Memory B cell (primary cell): ENCODE measurements around the gene KCNJ10.

ENCODE experiments used
- ATAC-seq: fragments of 150-1000 bp; cut with Tn5 transposase; 2 replicates; pipeline ENCODE4 v1.10.0; 2021; ENCODE audit warnings: low read depth, mild to moderate bottlenecking, moderate library complexity
- DNase-seq, 2 donors: peaks; one replicate each; pipeline ENCODE4 v3.0.0; 2022; ENCODE audit warnings: low spot score in 2 of 2
- H3K27ac Mint-ChIP-seq: one replicate; pipeline ENCODE4 v1.8.0; 2022; ENCODE audit warnings: mild to moderate bottlenecking, moderate library complexity, mixed read lengths
- H3K27me3 Mint-ChIP-seq: one replicate; pipeline ENCODE4 v1.8.0; 2022; ENCODE audit warnings: mixed read lengths
- H3K36me3 Mint-ChIP-seq: one replicate; pipeline ENCODE4 v1.8.0; 2022; ENCODE audit warnings: mild to moderate bottlenecking, mixed read lengths
- H3K4me1 Mint-ChIP-seq: one replicate; pipeline ENCODE4 v1.8.0; 2022; ENCODE audit warnings: mixed read lengths
- H3K4me3 Mint-ChIP-seq: one replicate; pipeline ENCODE4 v1.8.0; 2022; ENCODE audit warnings: mild to moderate bottlenecking, moderate library complexity, mixed read lengths
- H3K9me3 Mint-ChIP-seq: one replicate; pipeline ENCODE4 v1.8.0; 2022; ENCODE audit warnings: mixed read lengths

The KCNJ10 gene

GRCh38 chr1:160047111-160047991 lies 22.6 kb downstream of the KCNJ10 start:
- Mint-ChIP-seq H3K4me1 (peaks cover 12% of the 10 kb centered on the region), H3K36me3 (no peaks in the 10 kb centered on the region), H3K9me3 (no peaks in the 10 kb centered on the region), H3K27me3 (peaks cover 16% of the 10 kb centered on the region), H3K27ac (no peak overlapping the region), H3K4me3 (peak overlapping the region; percentile 82)
- no peak for DNase-seq
- ATAC-seq = peak; percentile 80

- peaks cover 11% of the 10 kb centered on the region for H3K27me3 Mint-ChIP-seq
- H3K4me3 Mint-ChIP-seq = peak overlapping the region; percentile 82
- H3K36me3 Mint-ChIP-seq = no peaks in the 10 kb centered on the region
- no peak overlapping the region for H3K27ac Mint-ChIP-seq
- ATAC-seq = peak; percentile 85
- no peaks in the 10 kb centered on the region for H3K9me3 Mint-ChIP-seq
- peaks cover 12% of the 10 kb centered on the region for H3K4me1 Mint-ChIP-seq
- peak; percentile 30 to 54 for DNase-seq
Observed at GRCh38 chr1:160046494-160047110, 23.4 kb downstream of the KCNJ10 start.

- Mint-ChIP-seq H3K27ac (no peak overlapping the region), H3K4me1 (peaks cover 12% of the 10 kb centered on the region), H3K36me3 (no peaks in the 10 kb centered on the region), H3K9me3 (no peaks in the 10 kb centered on the region), H3K27me3 (peaks cover 13% of the 10 kb centered on the region), H3K4me3 (no peak overlapping the region)
- no peak for DNase-seq
- ATAC-seq = no peak
Observed at GRCh38 chr1:160045653-160046052, 24.3 kb downstream of the KCNJ10 start.

GRCh38 chr1:160043543-160043942 lies 26.4 kb downstream of the KCNJ10 start:
- no peaks in the 10 kb centered on the region for H3K9me3 Mint-ChIP-seq
- H3K27ac Mint-ChIP-seq = no peak overlapping the region
- ATAC-seq (no peak), DNase-seq (no peak)
- no peaks in the 10 kb centered on the region for H3K36me3 Mint-ChIP-seq
- H3K4me3 Mint-ChIP-seq = no peak overlapping the region
- peaks cover 10% of the 10 kb centered on the region for H3K27me3 Mint-ChIP-seq
- H3K4me1 Mint-ChIP-seq = peaks cover 12% of the 10 kb centered on the region

- H3K9me3 Mint-ChIP-seq = no peaks in the 10 kb centered on the region
Observed at GRCh38 chr1:160040476-160040875, 29.5 kb downstream of the KCNJ10 start.

GRCh38 chr1:160032165-160032820 lies 37.7 kb downstream of the KCNJ10 start:
- no peaks in the 10 kb centered on the region for H3K9me3 Mint-ChIP-seq
- peak overlapping the region; percentile 98 for H3K4me3 Mint-ChIP-seq
- peak overlapping the region; percentile 65 for H3K27ac Mint-ChIP-seq
- no peaks in the 10 kb centered on the region for H3K27me3 Mint-ChIP-seq
- H3K36me3 Mint-ChIP-seq = peaks cover 2% of the 10 kb centered on the region
- peak; percentile 10 for ATAC-seq
- peaks cover 23% of the 10 kb centered on the region for H3K4me1 Mint-ChIP-seq
- no peak for DNase-seq

More at GRCh38 chr1:160040476-160040875, 29.5 kb downstream of the KCNJ10 start:
- peaks cover 7% of the 10 kb centered on the region for H3K27me3 Mint-ChIP-seq
- no peak overlapping the region for H3K27ac Mint-ChIP-seq
- ATAC-seq = no peak
- peaks cover 2% of the 10 kb centered on the region for H3K36me3 Mint-ChIP-seq
- DNase-seq = no peak
- H3K4me3 Mint-ChIP-seq = no peak overlapping the region
- no peaks in the 10 kb centered on the region for H3K4me1 Mint-ChIP-seq

- H3K27me3 Mint-ChIP-seq = no peaks in the 10 kb centered on the region
- peak within 1 kb of the TSS; percentile 98 for H3K4me3 Mint-ChIP-seq
- H3K9me3 Mint-ChIP-seq = no peaks in the 10 kb centered on the region
- H3K36me3 Mint-ChIP-seq = no peaks in the 10 kb centered on the region
- DNase-seq = peak; percentile 68 to 70
- ATAC-seq = peak; percentile 93
- H3K4me1 Mint-ChIP-seq = peaks cover 23% of the 10 kb centered on the region
- peak within 1 kb of the TSS; percentile 65 for H3K27ac Mint-ChIP-seq
Observed at GRCh38 chr1:160031365-160032164, 38.4 kb downstream of the KCNJ10 start, which contains the start of gene PIGM. Gene PIGM (minus strand): TSS chr1:160031990. CDS start chr1:160031739, 251 bp downstream.

GRCh38 chr1:160030657-160031364 lies 39.1 kb downstream of the KCNJ10 start:
- no peaks in the 10 kb centered on the region for H3K36me3 Mint-ChIP-seq
- H3K4me3 Mint-ChIP-seq = peak overlapping the region; percentile 98
- ATAC-seq (peak; percentile 16), DNase-seq (no peak)
- H3K4me1 Mint-ChIP-seq = peaks cover 23% of the 10 kb centered on the region
- peak overlapping the region; percentile 65 for H3K27ac Mint-ChIP-seq
- H3K9me3 Mint-ChIP-seq = no peaks in the 10 kb centered on the region
- no peaks in the 10 kb centered on the region for H3K27me3 Mint-ChIP-seq

- Mint-ChIP-seq H3K4me3 (no peak overlapping the region), H3K36me3 (no peaks in the 10 kb centered on the region), H3K27me3 (no peaks in the 10 kb centered on the region), H3K27ac (no peak overlapping the region), H3K9me3 (no peaks in the 10 kb centered on the region), H3K4me1 (peaks cover 23% of the 10 kb centered on the region)
- no peak for ATAC-seq
- no peak for DNase-seq
Observed at GRCh38 chr1:160028426-160028825, 41.5 kb downstream of the KCNJ10 start.

- no peak for DNase-seq
- Mint-ChIP-seq H3K4me3 (no peak overlapping the region), H3K27ac (no peak overlapping the region), H3K9me3 (no peaks in the 10 kb centered on the region), H3K4me1 (peaks cover 1% of the 10 kb centered on the region), H3K36me3 (no peaks in the 10 kb centered on the region), H3K27me3 (peaks cover 5% of the 10 kb centered on the region)
- no peak for ATAC-seq
Observed at GRCh38 chr1:160025314-160025713, 44.6 kb downstream of the KCNJ10 start.

GRCh38 chr1:160024195-160024905 lies 45.6 kb downstream of the KCNJ10 start:
- Mint-ChIP-seq H3K27ac (no peak overlapping the region), H3K4me3 (no peak overlapping the region), H3K27me3 (peaks cover 5% of the 10 kb centered on the region), H3K36me3 (no peaks in the 10 kb centered on the region), H3K4me1 (no peaks in the 10 kb centered on the region), H3K9me3 (no peaks in the 10 kb centered on the region)
- DNase-seq (no peak), ATAC-seq (no peak)

- H3K4me3 Mint-ChIP-seq = no peak overlapping the region
- ATAC-seq (no peak), DNase-seq (no peak)
- H3K4me1 Mint-ChIP-seq = no peaks in the 10 kb centered on the region
- no peak overlapping the region for H3K27ac Mint-ChIP-seq
- H3K9me3 Mint-ChIP-seq = no peaks in the 10 kb centered on the region
- H3K27me3 Mint-ChIP-seq = peaks cover 7% of the 10 kb centered on the region
- no peaks in the 10 kb centered on the region for H3K36me3 Mint-ChIP-seq
Observed at GRCh38 chr1:160022330-160023310, 47.3 kb downstream of the KCNJ10 start.
